Hair follicular keratinocyte (primary cell): ENCODE measurements around the gene WDR59. TPM values are rescaled to one million over a fixed set of nuclear protein-coding genes. Genes with fewer than 3 reads are reported as not detected.

ENCODE experiments used
- total RNA-seq: library from RNA; depleted of rRNA; stranded (reverse); fragments of >200 nt; gene quantifications from 2 replicates; pipeline ENCODE4 v1.2.3, GENCODE V29; 2015

Gene WDR59
- 10.4 and 18.3 TPM in 2 replicates for total RNA-seq

GRCh38 chr16:74984529-74985296 is at the start of gene WDR59:
WDR59 (minus strand) TSS chr16:74985123; CDS start chr16:74985017, 106 bp downstream.

GRCh38 chr16:74998481-74999218 is 13.7 kb upstream of the WDR59 start, which contains the start of gene ZNRF1:
ZNRF1 (plus strand) TSS chr16:74999024; CDS start chr16:74999672, 648 bp downstream.

Other genes with a start within 250 kb of the WDR59 start
- gene FA2H, start 210.3 kb downstream of the WDR59 start, total RNA-seq, result 0.23 TPM in 1 of 2 replicates, not detected in the other
- 18.4 and 33.8 TPM in 2 replicates for gene ZNRF1, start 13.9 kb upstream of the WDR59 start, total RNA-seq
- 0.53 and 2.7 TPM in 2 replicates for gene LDHD, start 131.7 kb upstream of the WDR59 start, total RNA-seq
- gene ZFP1, start 163.4 kb upstream of the WDR59 start, total RNA-seq, result 5.5 and 10.2 TPM in 2 replicates
- not detected in 2 replicates for gene CTRB2, start 222.0 kb upstream of the WDR59 start, total RNA-seq
- not detected in 2 replicates for gene CTRB1, start 233.9 kb upstream of the WDR59 start, total RNA-seq